Measurements from ENCODE around the gene SLC5A9.

Gene SLC5A9

DNA sequence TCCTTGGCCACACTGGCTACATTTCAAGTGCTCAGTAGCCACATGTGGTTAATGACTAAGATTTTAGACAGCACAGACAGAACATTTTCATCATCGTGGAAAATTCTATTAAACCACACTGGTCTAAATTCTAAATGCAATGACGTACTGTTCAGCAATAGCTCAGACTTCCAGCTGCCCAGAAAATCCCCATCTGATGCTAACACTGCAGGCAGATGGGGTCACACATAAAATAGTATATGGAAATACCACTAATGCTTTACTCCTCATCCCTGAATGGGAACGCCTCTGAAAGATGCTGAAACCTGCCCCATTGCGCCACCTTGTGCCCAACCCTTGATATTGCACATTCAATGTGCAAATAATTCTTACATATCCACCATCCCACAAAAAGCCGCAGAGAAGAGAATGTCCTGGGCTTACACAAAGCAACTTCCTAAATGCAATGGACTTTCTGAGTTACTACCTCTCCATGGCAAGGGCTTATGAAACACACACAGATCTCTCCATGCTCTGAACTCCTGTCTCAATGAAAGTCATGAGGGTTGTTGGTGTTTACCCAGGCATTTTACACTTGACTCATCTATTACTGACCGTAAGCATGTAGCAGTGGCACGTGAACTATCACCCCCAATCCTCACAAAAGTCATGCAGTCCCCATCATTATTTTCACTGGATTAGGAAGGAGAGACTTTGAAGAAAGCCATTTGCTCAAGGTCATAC is 20.3 kb upstream of the SLC5A9 start:
- POLR2A ChIA-PET = no interaction called here
- DNase-seq (ENCODE audit: extremely low spot score) = peak; percentile 42
- CTCF ChIA-PET = interaction anchor here (0.6 to 9.6 kb wide), 15 partner anchors 13 to 193 kb away, joined by 3 to 77 read pairs (median 4); no protein-coding TSS in a partner anchor
- TF ChIP-seq, protein P1, sequence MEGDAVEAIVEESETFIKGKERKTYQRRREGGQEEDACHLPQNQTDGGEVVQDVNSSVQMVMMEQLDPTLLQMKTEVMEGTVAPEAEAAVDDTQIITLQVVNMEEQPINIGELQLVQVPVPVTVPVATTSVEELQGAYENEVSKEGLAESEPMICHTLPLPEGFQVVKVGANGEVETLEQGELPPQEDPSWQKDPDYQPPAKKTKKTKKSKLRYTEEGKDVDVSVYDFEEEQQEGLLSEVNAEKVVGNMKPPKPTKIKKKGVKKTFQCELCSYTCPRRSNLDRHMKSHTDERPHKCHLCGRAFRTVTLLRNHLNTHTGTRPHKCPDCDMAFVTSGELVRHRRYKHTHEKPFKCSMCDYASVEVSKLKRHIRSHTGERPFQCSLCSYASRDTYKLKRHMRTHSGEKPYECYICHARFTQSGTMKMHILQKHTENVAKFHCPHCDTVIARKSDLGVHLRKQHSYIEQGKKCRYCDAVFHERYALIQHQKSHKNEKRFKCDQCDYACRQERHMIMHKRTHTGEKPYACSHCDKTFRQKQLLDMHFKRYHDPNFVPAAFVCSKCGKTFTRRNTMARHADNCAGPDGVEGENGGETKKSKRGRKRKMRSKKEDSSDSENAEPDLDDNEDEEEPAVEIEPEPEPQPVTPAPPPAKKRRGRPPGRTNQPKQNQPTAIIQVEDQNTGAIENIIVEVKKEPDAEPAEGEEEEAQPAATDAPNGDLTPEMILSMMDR (IDR thresholded peaks at IDR 0.05; ENCODE audit: control extremely low read depth, extremely low read depth, low read depth, missing control alignments) = peak; percentile 78

DNA sequence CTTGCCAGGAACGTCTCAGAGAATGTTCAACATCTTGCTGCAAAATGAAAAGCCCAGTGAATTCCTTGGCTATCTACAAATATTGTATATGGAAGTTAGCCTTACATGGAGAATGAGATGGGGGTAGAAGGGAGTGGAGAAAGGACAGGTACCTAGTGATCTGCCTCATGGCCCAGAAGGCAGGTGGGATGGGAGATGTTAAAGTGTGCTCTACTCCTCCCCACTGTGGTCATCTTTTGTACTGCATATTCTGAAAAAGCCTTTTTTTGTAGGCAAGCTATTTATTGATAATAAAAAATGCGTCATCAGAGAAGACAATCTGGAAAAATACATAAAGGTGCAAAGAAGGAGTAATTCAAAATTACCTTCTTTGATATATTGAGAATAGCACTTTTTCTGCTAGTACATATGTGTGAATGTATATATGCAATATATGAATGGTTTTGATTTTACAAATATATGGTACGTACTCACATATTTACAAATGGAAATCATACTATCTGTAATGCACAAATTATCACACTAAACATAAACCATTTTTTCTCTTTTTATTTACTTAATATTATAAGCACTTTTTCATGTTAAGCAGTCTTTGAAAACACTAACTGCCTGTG is 19.1 kb upstream of the SLC5A9 start:
- POLR2A ChIA-PET = no interaction called here
- CTCF ChIA-PET = interaction anchor here (0.8 to 9.6 kb wide), 18 partner anchors 8 to 205 kb away, joined by 3 to 77 read pairs (median 4); no protein-coding TSS in a partner anchor
- TF ChIP-seq, protein P1 (IDR thresholded peaks at IDR 0.05; ENCODE audit: control extremely low read depth, extremely low read depth, low read depth, missing control alignments) = peak; percentile 46
- peak; percentile 42 for DNase-seq (ENCODE audit: extremely low spot score)

DNA sequence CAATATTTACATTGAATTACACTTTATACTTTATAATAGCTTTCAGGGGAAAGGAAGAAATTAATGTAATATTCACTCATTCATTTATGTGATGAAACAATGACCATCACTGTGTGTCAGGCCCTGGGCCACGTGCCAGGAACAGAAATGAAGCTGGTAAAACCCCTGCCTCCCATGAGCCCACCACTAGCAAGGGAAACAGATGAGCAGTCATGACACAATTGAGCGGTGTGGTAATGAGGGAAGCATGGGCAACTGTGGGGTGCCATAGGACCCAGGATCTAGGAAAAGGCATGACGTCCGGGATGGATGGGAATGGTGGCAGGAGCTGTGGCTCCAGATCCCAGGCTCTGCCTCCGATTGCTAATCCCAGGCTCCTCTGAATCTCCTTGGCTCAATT is 17.0 kb upstream of the SLC5A9 start:
- CTCF ChIA-PET = interaction anchor here (1.0 to 9.6 kb wide), 2 partner anchors 10 to 96 kb away, joined by 5 to 77 read pairs; no protein-coding TSS in a partner anchor
- POLR2A ChIA-PET = no interaction called here
- TF ChIP-seq, protein P1 (IDR thresholded peaks at IDR 0.05; ENCODE audit: control extremely low read depth, extremely low read depth, low read depth, missing control alignments) = no peak
- DNase-seq (ENCODE audit: extremely low spot score) = no peak

DNA sequence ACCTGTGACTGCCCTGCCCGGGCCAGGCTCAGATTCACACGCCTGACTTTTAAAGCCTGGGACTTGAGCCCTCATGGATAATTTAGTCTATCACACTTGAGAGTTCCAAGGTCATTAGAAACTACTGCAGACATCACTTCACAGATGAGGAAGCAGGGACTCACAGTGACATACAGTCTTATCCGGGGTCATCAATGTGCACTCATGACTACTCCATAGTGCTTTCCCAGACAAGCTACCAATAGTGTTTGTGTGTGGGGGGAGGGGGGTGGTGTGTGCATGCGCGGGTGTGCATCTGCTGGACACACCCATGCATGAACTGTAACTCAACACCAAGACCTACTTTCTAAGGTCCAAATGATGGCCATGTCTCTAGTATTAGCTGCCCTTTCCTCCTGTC is 16.1 kb upstream of the SLC5A9 start:
- ChIA-PET POLR2A (no interaction called here), CTCF (interaction anchor here (0.6 to 9.6 kb wide), 4 partner anchors 9 to 113 kb away, joined by 3 to 77 read pairs (median 5); no protein-coding TSS in a partner anchor)
- DNase-seq (ENCODE audit: extremely low spot score) = no peak
- TF ChIP-seq, protein P1 (IDR thresholded peaks at IDR 0.05; ENCODE audit: control extremely low read depth, extremely low read depth, low read depth, missing control alignments) = no peak

DNA sequence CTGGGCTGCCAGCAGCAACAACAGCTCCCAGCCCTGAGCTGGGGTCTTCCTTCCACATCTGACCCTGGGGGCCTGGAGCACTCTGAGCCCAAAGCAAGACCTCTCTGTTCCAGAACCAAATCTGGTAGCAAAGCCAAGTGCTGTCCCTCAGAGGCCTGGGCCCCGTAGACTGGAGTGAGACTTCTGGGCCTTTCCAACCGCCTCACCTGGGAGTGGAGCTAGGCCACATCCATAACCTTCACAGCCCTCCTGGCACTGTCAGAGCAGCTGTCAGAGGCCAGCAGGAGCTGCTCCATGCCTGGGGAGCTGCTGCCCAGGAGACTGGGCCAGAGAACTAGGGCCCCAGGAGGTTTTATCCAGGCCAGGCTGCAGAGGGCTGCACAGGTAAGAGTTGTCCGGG is 15.4 kb upstream of the SLC5A9 start:
- no peak for DNase-seq (ENCODE audit: extremely low spot score)
- TF ChIP-seq, protein P1 (IDR thresholded peaks at IDR 0.05; ENCODE audit: control extremely low read depth, extremely low read depth, low read depth, missing control alignments) = no peak
- POLR2A ChIA-PET = no interaction called here
- CTCF ChIA-PET = interaction anchor here (1.5 to 9.6 kb wide), 2 partner anchors 97 to 114 kb away, joined by 5 to 77 read pairs; no protein-coding TSS in a partner anchor

DNA sequence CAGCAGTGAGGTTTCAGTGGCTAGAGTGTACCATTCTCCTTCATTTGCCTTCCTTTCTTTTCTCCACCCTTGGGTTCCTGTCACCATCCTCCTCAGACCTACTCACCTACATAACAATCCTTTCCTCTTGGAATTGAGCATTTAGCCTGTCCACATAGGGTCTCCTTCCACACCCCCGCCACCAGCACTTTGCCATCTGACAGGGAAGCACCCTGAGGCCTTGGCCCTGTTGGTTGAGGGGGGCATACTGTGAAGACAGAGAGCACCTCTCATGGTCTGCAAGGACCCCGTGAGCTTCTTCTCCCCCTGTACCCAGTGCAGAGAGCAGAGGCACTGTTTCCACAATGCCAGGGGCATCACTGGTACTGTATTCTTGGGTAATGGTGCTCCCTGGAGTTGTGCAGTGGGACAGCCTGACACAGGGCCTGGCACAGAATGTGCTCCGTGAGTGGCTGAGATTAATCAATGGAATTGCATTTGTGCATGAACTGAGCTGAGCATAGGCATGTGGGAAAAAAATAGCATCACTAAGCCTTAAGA is 14.9 kb upstream of the SLC5A9 start:
- POLR2A ChIA-PET = no interaction called here
- TF ChIP-seq, protein P1 (IDR thresholded peaks at IDR 0.05; ENCODE audit: control extremely low read depth, extremely low read depth, low read depth, missing control alignments) = no peak
- CTCF ChIA-PET = interaction anchor here (9.6 kb wide), 1 partner anchor 98 kb away, joined by 77 read pairs; no protein-coding TSS in a partner anchor
- DNase-seq (ENCODE audit: extremely low spot score) = no peak

Measured in GM10248 (cell line).